GM12892 (cell line): ENCODE results near the gene DCC.

ENCODE experiments used
- POLR2A ChIP-seq: IDR thresholded peaks from 2 replicates; pipeline ENCODE4 v1.6.1; 2011; ENCODE audit warnings: low read depth, low read length, control low read depth
- TAF1 ChIP-seq: IDR thresholded peaks from 2 replicates; pipeline ENCODE4 v1.6.1; 2011; ENCODE audit warnings: low read depth, mild to moderate bottlenecking, control low read depth, low read length, borderline replicate concordance

GRCh38 chr18:52468496-52468895 is 128.5 kb downstream of the DCC start:
- TF ChIP-seq POLR2A (no peak), TAF1 (no peak)
